Gastroesophageal sphincter (tissue), 3 donors: ENCODE results near the gene TEX26.

Experiments
- POLR2A ChIP-seq, 2 donors: fragments of 450-650 bp; IDR thresholded peaks; one replicate each; pipeline ENCODE4 v1.6.1; 2017; ENCODE audit warnings: antibody characterized with exemption in 2 of 2, mild to moderate bottlenecking in 2 of 2, moderate library complexity in 1 of 2
- TF ChIP-seq, protein P1 (sequence below), 4 experiments: fragments of 200-600 bp in 2 of 4; fragments of 450-650 bp in 2 of 4; sonication (generic) in 1 of 4; IDR thresholded peaks; one replicate each; pipeline ENCODE4 v1.5.1; 2017 to 2019; ENCODE audit warnings: antibody characterized with exemption in 4 of 4, mild to moderate bottlenecking in 2 of 4, moderate library complexity in 2 of 4

DNA sequence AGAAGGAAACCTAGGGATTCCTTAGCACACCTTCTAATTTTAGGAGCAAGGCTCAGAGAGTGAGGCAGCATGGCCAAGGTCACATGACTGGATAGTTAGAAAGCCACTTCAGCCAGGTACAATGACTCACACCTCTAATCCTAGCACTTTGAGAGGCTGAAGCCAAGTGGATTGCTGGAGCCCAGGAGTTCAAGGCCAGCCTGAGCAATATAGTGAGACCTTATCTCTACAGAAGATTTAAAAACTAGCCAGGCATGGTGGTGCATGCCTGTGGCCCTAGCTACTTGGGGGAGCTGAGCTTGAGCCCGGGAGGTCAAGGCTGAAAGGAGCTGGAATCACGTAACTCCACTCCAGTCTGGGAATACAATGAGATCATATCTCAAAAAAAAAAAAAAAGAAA lies 69.2 kb downstream of the TEX26 start:
- TF ChIP-seq POLR2A (IDR thresholded peaks at IDR 0.05): no peak
- TF ChIP-seq, protein P1, sequence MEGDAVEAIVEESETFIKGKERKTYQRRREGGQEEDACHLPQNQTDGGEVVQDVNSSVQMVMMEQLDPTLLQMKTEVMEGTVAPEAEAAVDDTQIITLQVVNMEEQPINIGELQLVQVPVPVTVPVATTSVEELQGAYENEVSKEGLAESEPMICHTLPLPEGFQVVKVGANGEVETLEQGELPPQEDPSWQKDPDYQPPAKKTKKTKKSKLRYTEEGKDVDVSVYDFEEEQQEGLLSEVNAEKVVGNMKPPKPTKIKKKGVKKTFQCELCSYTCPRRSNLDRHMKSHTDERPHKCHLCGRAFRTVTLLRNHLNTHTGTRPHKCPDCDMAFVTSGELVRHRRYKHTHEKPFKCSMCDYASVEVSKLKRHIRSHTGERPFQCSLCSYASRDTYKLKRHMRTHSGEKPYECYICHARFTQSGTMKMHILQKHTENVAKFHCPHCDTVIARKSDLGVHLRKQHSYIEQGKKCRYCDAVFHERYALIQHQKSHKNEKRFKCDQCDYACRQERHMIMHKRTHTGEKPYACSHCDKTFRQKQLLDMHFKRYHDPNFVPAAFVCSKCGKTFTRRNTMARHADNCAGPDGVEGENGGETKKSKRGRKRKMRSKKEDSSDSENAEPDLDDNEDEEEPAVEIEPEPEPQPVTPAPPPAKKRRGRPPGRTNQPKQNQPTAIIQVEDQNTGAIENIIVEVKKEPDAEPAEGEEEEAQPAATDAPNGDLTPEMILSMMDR (IDR thresholded peaks at IDR 0.05): no peak
